Measurements from ENCODE around the gene RMRP. TPM values are rescaled to one million over a fixed set of nuclear protein-coding genes. Genes with fewer than 3 reads are reported as not detected.

Gene RMRP
- total and polyA plus RNA-seq, 2 of the 4 experiments (the other 2 are of a cell fraction), result 39.7 to 13,690 TPM

DNA sequence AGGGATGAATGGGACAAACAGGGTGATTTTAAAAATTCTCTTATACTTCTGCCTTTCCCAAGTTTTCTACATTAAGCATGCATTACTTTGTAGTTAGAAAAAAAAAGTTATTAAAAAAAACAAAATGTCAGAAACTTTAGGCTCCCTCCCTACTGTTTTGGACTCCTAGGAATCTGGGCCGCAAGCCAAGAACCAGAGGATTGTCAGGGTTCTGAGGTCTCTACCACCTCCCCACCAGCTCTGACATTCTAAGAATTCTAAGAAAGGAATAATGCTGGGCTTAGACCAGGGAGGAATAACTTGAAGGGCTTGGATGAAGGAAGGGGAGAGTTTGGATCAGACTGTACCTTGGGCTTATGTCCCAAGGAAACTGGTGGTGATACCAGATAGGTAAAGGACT is 8.2 kb upstream of the RMRP start:
- Histone ChIP-seq H3K4me1 (ENCODE audit: control insufficient read depth, insufficient read depth, low read length) (peaks cover 22% of the 10 kb centered on the region), H3K18ac (ENCODE audit: low read depth, low read length) (no peak overlapping the region; the same call in 1 of the 2 replicates), H3K27ac (ENCODE audit: insufficient read depth, low read length) (no peak overlapping the region), H2BK20ac (ENCODE audit: low read depth, low read length) (peak overlapping the region; percentile 35), H4K91ac (ENCODE audit: insufficient read depth, low read depth, low read length) (peak overlapping the region; percentile 36; the same call in 1 of the 2 replicates), H3K4me2 (ENCODE audit: low read depth, low read length) (no peak overlapping the region; the same call in 1 of the 2 replicates), H3K4ac (ENCODE audit: low read depth, low read length) (peak overlapping the region; percentile 12), H3K9me1 (ENCODE audit: insufficient read depth, low read length) (peaks cover 29% of the 10 kb centered on the region), H3K36me3 (ENCODE audit: control insufficient read depth, insufficient read depth, low read length) (no peaks in the 10 kb centered on the region), H3K79me1 (ENCODE audit: low read depth in 1 of 2, low read length in 2 of 2) (peaks cover 23 to 41% of the 10 kb centered on the region in 2 experiments; a peak in 3 of 4 replicates), H2AK9ac (replicated peaks; ENCODE audit: low read depth, low read length, poor library complexity) (peak overlapping the region; percentile 38), H2AK5ac (ENCODE audit: low read depth, low read length) (peak overlapping the region; percentile 12), H4K20me1 (ENCODE audit: insufficient read depth, low read length) (no peaks in the 10 kb centered on the region), H4K5ac (ENCODE audit: low read depth, low read length) (no peak overlapping the region), H3K23ac (ENCODE audit: low read depth, low read length) (peak overlapping the region; percentile 1; the same call in 1 of the 2 replicates), H3K4me3 (ENCODE audit: insufficient read depth, low read depth, low read length) (no peak overlapping the region), H3K14ac (replicated peaks; ENCODE audit: low read depth, low read length) (0 out of 2 replicates have a peak overlapping the region, but pooled peaks have one; percentile 0), H2BK120ac (ENCODE audit: low read depth, low read length) (0 out of 2 replicates have a peak overlapping the region, but pooled peaks have one; percentile 0), H4K8ac (ENCODE audit: low read depth in 2 of 2, low read length in 2 of 2) (peak overlapping the region in 1 of 2 experiments; percentile 63; a peak in 1 of 4 replicates), H2BK5ac (ENCODE audit: low read depth, low read length, poor library complexity, severe bottlenecking) (no peak overlapping the region), H3K9me3 (ENCODE audit: control insufficient read depth, insufficient read depth, low read length) (no peaks in the 10 kb centered on the region), H3K56ac (ENCODE audit: extremely low read depth, insufficient read depth, low read length) (no peak overlapping the region), H2AFZ (replicated peaks; ENCODE audit: low read length, poor library complexity) (no peak overlapping the region), H3K9ac (ENCODE audit: low read depth, low read length) (no peak overlapping the region), H2BK15ac (ENCODE audit: low read depth, low read length) (peak overlapping the region; percentile 46; the same call in 2 of the 3 replicates), H3K27me3 (ENCODE audit: control insufficient read depth, insufficient read depth, low read length) (no peaks in the 10 kb centered on the region)
- no CpG with 5 or more reads among the region's 1 CpG for WGBS, 2 experiments (ENCODE audit: extremely low coverage in 2 of 2, insufficient read length in 1 of 2)
- ChIA-PET CTCF (interaction anchor here (0.6 to 1.5 kb wide), 2 partner anchors 12 to 49 kb away, joined by 3 to 5 read pairs; no protein-coding TSS in a partner anchor), POLR2A (ENCODE audit: unreplicated experiment) (no interaction called here)
- intact Hi-C loops (cut with micrococcal nuclease), result no loop called here
- no peak for TF ChIP-seq BHLHE40 (IDR thresholded peaks at IDR 0.05; ENCODE audit: low read depth, low read length)
- no peak for TF ChIP-seq RCOR1 (IDR thresholded peaks at IDR 0.05; ENCODE audit: insufficient replicate concordance, low read length)
- TF ChIP-seq CEBPB (IDR thresholded peaks at IDR 0.05; ENCODE audit: low read depth, low read length), result no peak
- no peak for TF ChIP-seq MAZ (IDR thresholded peaks at IDR 0.05; ENCODE audit: borderline replicate concordance, low read depth, low read length)
- no peak for TF ChIP-seq RAD21 (IDR thresholded peaks at IDR 0.05; ENCODE audit: low read length)
- TF ChIP-seq NFE2L2 (IDR thresholded peaks at IDR 0.05; ENCODE audit: low read depth, low read length), result no peak
- TF ChIP-seq MXI1 (IDR thresholded peaks at IDR 0.05; ENCODE audit: borderline replicate concordance, low read depth, low read length), result no peak
- TF ChIP-seq ELK1 (IDR thresholded peaks at IDR 0.05; ENCODE audit: borderline replicate concordance, low read depth, low read length), result no peak
- in situ Hi-C loops (cut with MboI; ENCODE audit: low sequenced_read_pairs), result no loop called here
- dilution Hi-C loops (cut with HindIII; ENCODE audit: low sequenced_read_pairs, unreplicated experiment), result no loop called here
- no TSS peak for BruUV-seq (replicated peaks)
- DNase-seq, result no peak
- no peak for ATAC-seq (ENCODE audit: low read depth)
